NCI-H345 treated with DMSO at 0.1 percent for 48 hours (cell line): Measurements from ENCODE around the gene SNAPIN.
"Not testable (repeated sequence)": the region's sequence is repeated elsewhere in the genome, so short reads cannot be mapped to it uniquely, and the experiment has no call there.

ENCODE experiments used
- DNase-seq: peaks from one replicate; lab custom pipeline; 2025; ENCODE audit not compliant: unreplicated experiment; lab: John Stamatoyannopoulos, UW

The SNAPIN gene

GRCh38 chr1:153626904-153627714 is 31.4 kb upstream of the SNAPIN start, which contains the start of gene S100A13:
TSS of gene S100A13 (minus strand) at chr1:153627505. CDS start at chr1:153626472, 1,033 bp downstream.
- peak; percentile 85 for DNase-seq

- no peak for DNase-seq
These were observed 30.5 kb upstream of the SNAPIN start, which contains the start of gene S100A1 for GRCh38 chr1:153627715-153628626. TSS of gene S100A1 (plus strand) at chr1:153628434. CDS start at chr1:153630522, 2,088 bp downstream.

- DNase-seq = no peak
These were observed 29.7 kb upstream of the SNAPIN start for GRCh38 chr1:153628638-153629342.

- DNase-seq = no peak
These were observed 29.2 kb upstream of the SNAPIN start for GRCh38 chr1:153629343-153629665.

GRCh38 chr1:153629971-153630370 is 28.5 kb upstream of the SNAPIN start:
- no peak for DNase-seq

GRCh38 chr1:153630384-153630783 is 28.1 kb upstream of the SNAPIN start:
- DNase-seq = no peak

GRCh38 chr1:153631047-153632022 is 27.2 kb upstream of the SNAPIN start:
- DNase-seq = no peak

- DNase-seq = peak; percentile 70
These were observed 25.2 kb upstream of the SNAPIN start for GRCh38 chr1:153633161-153633753.

- DNase-seq = peak; percentile 100
These were observed 24.5 kb upstream of the SNAPIN start, which contains the start of gene CHTOP for GRCh38 chr1:153633754-153634665. TSS of gene CHTOP (plus strand) at chr1:153634066. CDS start at chr1:153636589, 2,523 bp downstream.

GRCh38 chr1:153635872-153636271 is 22.6 kb upstream of the SNAPIN start:
- DNase-seq = no peak

GRCh38 chr1:153636312-153636711 is 22.2 kb upstream of the SNAPIN start:
- DNase-seq = no peak

- DNase-seq = no peak
These were observed 20.2 kb upstream of the SNAPIN start for GRCh38 chr1:153638261-153638660.

GRCh38 chr1:153639280-153639679 is 19.2 kb upstream of the SNAPIN start:
- no peak for DNase-seq

GRCh38 chr1:153640213-153640612 is 18.3 kb upstream of the SNAPIN start:
- DNase-seq = not testable (repeated sequence)

GRCh38 chr1:153640861-153641260 is 17.6 kb upstream of the SNAPIN start:
- DNase-seq = no peak

- DNase-seq = no peak
These were observed 16.3 kb upstream of the SNAPIN start for GRCh38 chr1:153642161-153642560.

GRCh38 chr1:153643100-153643499 is 15.4 kb upstream of the SNAPIN start:
- DNase-seq = no peak

- DNase-seq = no peak
These were observed 14.7 kb upstream of the SNAPIN start for GRCh38 chr1:153643816-153644215.
